Caco-2 (cell line): Measurements from ENCODE around the gene SHROOM4. TPM values are rescaled to one million over a fixed set of nuclear protein-coding genes. Genes with fewer than 3 reads are reported as not detected.

Experiments used
- BruUV-seq: library from RNA; stranded (reverse); fragments of 400-500 nt; replicated peaks from 2 replicates; lab custom pipeline; 2021; lab: Mats Ljungman, UMichigan
- CTCF ChIA-PET: fragments of 300-600 bp; sonication (Branson Sonifier 250); formaldehyde crosslinking; loops from one replicate; lab custom pipeline; 2022; ENCODE audit warnings: antibody characterized with exemption; lab: Charles Lee
- POLR2A ChIA-PET: fragments of 300-600 bp; sonication (Branson Sonifier 250); formaldehyde crosslinking; loops from one replicate; lab custom pipeline; 2022; ENCODE audit warnings: antibody characterized with exemption; lab: Charles Lee
- DNase-seq, 2 experiments: peaks; one replicate each; pipeline versions ENCODE4 v3.0.0 to v3.0.0-alpha.2; 2020 to 2022
- H3K27me3 ChIP-seq: replicated peaks from 2 replicates; pipeline ENCODE4 v1.6.0; 2011; ENCODE audit warnings: low read length; ENCODE audit not compliant: control insufficient read depth, insufficient read depth
- H3K36me3 ChIP-seq: 2 replicates; pipeline ENCODE4 v1.5.1; 2011; ENCODE audit warnings: low read length; ENCODE audit not compliant: control insufficient read depth, insufficient read depth
- H3K4me1 ChIP-seq: fragments of 250-450 bp; sonication (Bioruptor Pico); 2 replicates; pipeline ENCODE4 v1.5.1; 2020; ENCODE audit warnings: mild to moderate bottlenecking
- H3K4me3 ChIP-seq: 2 replicates; pipeline ENCODE4 v1.5.1; 2011; ENCODE audit warnings: low read depth, mild to moderate bottlenecking, control low read depth, low read length
- H3K9me3 ChIP-seq: fragments of 250-450 bp; sonication (Bioruptor Pico); 2 replicates; pipeline ENCODE4 v1.5.1; 2020; ENCODE audit warnings: mild to moderate bottlenecking, moderate library complexity
- H3K27ac Mint-ChIP-seq: one replicate; pipeline ENCODE4 v1.8.0; 2022; ENCODE audit warnings: mixed read lengths; ENCODE audit not compliant: unreplicated experiment
- H3K27me3 Mint-ChIP-seq: one replicate; pipeline ENCODE4 v1.8.0; 2022; ENCODE audit warnings: mixed read lengths; ENCODE audit not compliant: insufficient read depth, unreplicated experiment
- H3K36me3 Mint-ChIP-seq: one replicate; pipeline ENCODE4 v1.8.0; 2022; ENCODE audit warnings: mild to moderate bottlenecking, mixed read lengths; ENCODE audit not compliant: insufficient read depth, unreplicated experiment
- H3K4me1 Mint-ChIP-seq: one replicate; pipeline ENCODE4 v1.8.0; 2022; ENCODE audit warnings: low read depth, mixed read lengths; ENCODE audit not compliant: unreplicated experiment
- H3K4me3 Mint-ChIP-seq: one replicate; pipeline ENCODE4 v1.8.0; 2022; ENCODE audit warnings: mild to moderate bottlenecking, moderate library complexity, mixed read lengths; ENCODE audit not compliant: unreplicated experiment
- H3K9me3 Mint-ChIP-seq: one replicate; pipeline ENCODE4 v1.8.0; 2022; ENCODE audit warnings: mixed read lengths; ENCODE audit not compliant: unreplicated experiment
- CTCF ChIP-seq, 2 experiments: fragments of 200-600 bp in 1 of 2; IDR thresholded peaks; 1 replicate in 1 of 2; 2 replicates in 1 of 2; pipeline versions ENCODE4 v1.5.1 to v1.8.0; 2011 to 2022; ENCODE audit warnings: antibody characterized with exemption in 1 of 2, control low read depth in 1 of 2, inconsistent platforms in 1 of 2, low read depth in 1 of 2, low read length in 1 of 2, mild to moderate bottlenecking in 1 of 2, moderate library complexity in 1 of 2; ENCODE audit not compliant: insufficient read depth in 1 of 2, severe bottlenecking in 1 of 2, unreplicated experiment in 1 of 2
- intact Hi-C: fragments of 100-400 bp; cut with micrococcal nuclease; formaldehyde crosslinking; loops from one replicate; pipeline ENCODE4 v1.10.0; 2022; ENCODE audit not compliant: unreplicated experiment
- total RNA-seq: library from RNA; stranded (reverse); gene quantifications from 2 replicates; pipeline ENCODE4 v1.2.3, GENCODE V29; 2022

SHROOM4 gene
- total RNA-seq, 1 experiment from 2014 or later, result 0.09 TPM

- intact Hi-C loops, result no loop called here
- ChIA-PET POLR2A (no interaction called here), CTCF (no interaction called here)
- no peaks in the 10 kb centered on the region for H3K4me1 ChIP-seq
- H3K4me1 Mint-ChIP-seq, result no peaks in the 10 kb centered on the region
- H3K4me3 Mint-ChIP-seq, result no peak overlapping the region
- no peak for TF ChIP-seq CTCF (IDR thresholded peaks at IDR 0.05; ENCODE audit: insufficient read depth in 1 of 2, low read depth in 1 of 2, low read length in 1 of 2, severe bottlenecking in 1 of 2, unreplicated experiment in 1 of 2)
- peaks cover 4% of the 10 kb centered on the region for H3K27me3 Mint-ChIP-seq
- no peak overlapping the region for H3K27ac Mint-ChIP-seq
- no TSS peak for BruUV-seq
- no peaks in the 10 kb centered on the region for H3K36me3 Mint-ChIP-seq
- H3K9me3 Mint-ChIP-seq, result no peaks in the 10 kb centered on the region
- no peaks in the 10 kb centered on the region for H3K27me3 ChIP-seq
- DNase-seq, result no peak
- H3K36me3 ChIP-seq, result no peaks in the 10 kb centered on the region
- no peaks in the 10 kb centered on the region for H3K9me3 ChIP-seq
- H3K4me3 ChIP-seq, result no peak overlapping the region
Observed at GRCh38 chrX:50671661-50672060, 142.3 kb downstream of the SHROOM4 start.

GRCh38 chrX:50668860-50669259 is 145.1 kb downstream of the SHROOM4 start:
- CTCF ChIA-PET, result no interaction called here
- Histone ChIP-seq H3K4me1 (no peaks in the 10 kb centered on the region), H3K27me3 (no peaks in the 10 kb centered on the region), H3K9me3 (no peaks in the 10 kb centered on the region), H3K4me3 (no peak overlapping the region), H3K36me3 (no peaks in the 10 kb centered on the region)
- H3K27me3 Mint-ChIP-seq, result peaks cover 2% of the 10 kb centered on the region
- no TSS peak for BruUV-seq
- no peaks in the 10 kb centered on the region for H3K4me1 Mint-ChIP-seq
- intact Hi-C loops, result no loop called here
- POLR2A ChIA-PET, result no interaction called here
- H3K27ac Mint-ChIP-seq, result no peak overlapping the region
- H3K9me3 Mint-ChIP-seq, result no peaks in the 10 kb centered on the region
- no peak for DNase-seq
- H3K36me3 Mint-ChIP-seq, result no peaks in the 10 kb centered on the region
- no peak overlapping the region for H3K4me3 Mint-ChIP-seq
- no peak for TF ChIP-seq CTCF (IDR thresholded peaks at IDR 0.05; ENCODE audit: insufficient read depth in 1 of 2, low read depth in 1 of 2, low read length in 1 of 2, severe bottlenecking in 1 of 2, unreplicated experiment in 1 of 2)

- no peak for DNase-seq
- Mint-ChIP-seq H3K27ac (no peak overlapping the region), H3K9me3 (no peaks in the 10 kb centered on the region), H3K27me3 (no peaks in the 10 kb centered on the region), H3K4me3 (no peak overlapping the region), H3K36me3 (no peaks in the 10 kb centered on the region), H3K4me1 (no peaks in the 10 kb centered on the region)
- Histone ChIP-seq H3K4me1 (no peaks in the 10 kb centered on the region), H3K27me3 (no peaks in the 10 kb centered on the region), H3K36me3 (no peaks in the 10 kb centered on the region), H3K9me3 (no peaks in the 10 kb centered on the region), H3K4me3 (no peak overlapping the region)
- ChIA-PET POLR2A (no interaction called here), CTCF (no interaction called here)
- no peak for TF ChIP-seq CTCF (IDR thresholded peaks at IDR 0.05; ENCODE audit: insufficient read depth in 1 of 2, low read depth in 1 of 2, low read length in 1 of 2, severe bottlenecking in 1 of 2, unreplicated experiment in 1 of 2)
- intact Hi-C loops, result no loop called here
- BruUV-seq, result no TSS peak
Observed at GRCh38 chrX:50648156-50648555, 165.8 kb downstream of the SHROOM4 start.
